Body of pancreas (tissue), 4 donors: ENCODE results near the gene NGFR.

Experiments used
- POLR2A ChIP-seq, 3 donors: fragments of 450-650 bp; IDR thresholded peaks; one replicate each; pipeline ENCODE4 v1.6.1; 2016; ENCODE audit warnings: antibody characterized with exemption in 3 of 3, mild to moderate bottlenecking in 2 of 3
- TF ChIP-seq, protein P1 (sequence below), 7 experiments: fragments of 450-650 bp in 4 of 7; fragments of 200-600 bp in 3 of 7; sonication (generic) in 3 of 7; IDR thresholded peaks; one replicate each; pipeline ENCODE4 v1.5.1; 2016 to 2019; ENCODE audit warnings: antibody characterized with exemption in 7 of 7

DNA sequence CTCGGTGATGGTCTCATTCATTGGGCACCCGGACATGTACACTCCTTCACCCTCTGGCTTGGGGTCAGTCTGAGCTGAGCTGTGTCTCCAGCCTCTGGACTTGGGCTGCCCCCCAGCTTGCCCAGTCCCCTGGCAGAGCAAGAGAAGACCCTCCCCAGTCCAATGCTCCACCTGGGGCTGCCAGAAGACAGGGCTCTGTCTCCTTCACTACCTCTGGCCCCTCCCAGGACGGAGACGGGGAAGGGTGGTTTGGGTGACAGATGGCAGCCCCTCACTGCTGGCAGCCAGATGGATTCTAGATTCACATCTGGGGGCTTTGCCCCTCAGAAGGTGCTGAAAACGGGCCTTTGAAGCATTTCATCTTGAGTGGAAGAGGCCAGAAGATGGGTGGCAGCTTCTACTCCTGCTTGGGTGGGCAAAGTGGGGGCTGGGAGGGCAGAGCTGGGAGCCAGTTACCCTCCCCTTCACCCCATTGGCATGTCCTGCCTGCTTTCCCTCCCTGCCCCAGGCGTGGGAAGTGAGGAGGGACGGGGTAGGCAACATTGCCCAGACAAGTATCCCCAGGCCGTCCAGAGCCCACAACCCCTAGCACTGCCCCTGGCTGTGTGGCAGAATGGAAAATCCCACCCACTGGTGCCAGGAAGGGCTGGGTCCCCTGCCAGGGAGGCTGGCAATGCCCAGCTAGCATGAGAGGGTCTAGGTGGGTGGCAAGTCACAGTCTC, 13.9 kb downstream of the NGFR start:
- TF ChIP-seq, protein P1, sequence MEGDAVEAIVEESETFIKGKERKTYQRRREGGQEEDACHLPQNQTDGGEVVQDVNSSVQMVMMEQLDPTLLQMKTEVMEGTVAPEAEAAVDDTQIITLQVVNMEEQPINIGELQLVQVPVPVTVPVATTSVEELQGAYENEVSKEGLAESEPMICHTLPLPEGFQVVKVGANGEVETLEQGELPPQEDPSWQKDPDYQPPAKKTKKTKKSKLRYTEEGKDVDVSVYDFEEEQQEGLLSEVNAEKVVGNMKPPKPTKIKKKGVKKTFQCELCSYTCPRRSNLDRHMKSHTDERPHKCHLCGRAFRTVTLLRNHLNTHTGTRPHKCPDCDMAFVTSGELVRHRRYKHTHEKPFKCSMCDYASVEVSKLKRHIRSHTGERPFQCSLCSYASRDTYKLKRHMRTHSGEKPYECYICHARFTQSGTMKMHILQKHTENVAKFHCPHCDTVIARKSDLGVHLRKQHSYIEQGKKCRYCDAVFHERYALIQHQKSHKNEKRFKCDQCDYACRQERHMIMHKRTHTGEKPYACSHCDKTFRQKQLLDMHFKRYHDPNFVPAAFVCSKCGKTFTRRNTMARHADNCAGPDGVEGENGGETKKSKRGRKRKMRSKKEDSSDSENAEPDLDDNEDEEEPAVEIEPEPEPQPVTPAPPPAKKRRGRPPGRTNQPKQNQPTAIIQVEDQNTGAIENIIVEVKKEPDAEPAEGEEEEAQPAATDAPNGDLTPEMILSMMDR (IDR thresholded peaks at IDR 0.05) = no peak
- TF ChIP-seq POLR2A (IDR thresholded peaks at IDR 0.05) = no peak
